OCI-M1 (cell line): ENCODE data around the gene TJP3.
A peak's percentile ranks its signal among the peaks of the same experiment; 100 is the strongest.
"Not testable (repeated sequence)": the region's sequence is repeated elsewhere in the genome, so short reads cannot be mapped to it uniquely, and the experiment has no call there.

Experiments
- DNase-seq: peaks from one replicate; lab custom pipeline; 2025; lab: John Stamatoyannopoulos, UW

The TJP3 gene

DNA sequence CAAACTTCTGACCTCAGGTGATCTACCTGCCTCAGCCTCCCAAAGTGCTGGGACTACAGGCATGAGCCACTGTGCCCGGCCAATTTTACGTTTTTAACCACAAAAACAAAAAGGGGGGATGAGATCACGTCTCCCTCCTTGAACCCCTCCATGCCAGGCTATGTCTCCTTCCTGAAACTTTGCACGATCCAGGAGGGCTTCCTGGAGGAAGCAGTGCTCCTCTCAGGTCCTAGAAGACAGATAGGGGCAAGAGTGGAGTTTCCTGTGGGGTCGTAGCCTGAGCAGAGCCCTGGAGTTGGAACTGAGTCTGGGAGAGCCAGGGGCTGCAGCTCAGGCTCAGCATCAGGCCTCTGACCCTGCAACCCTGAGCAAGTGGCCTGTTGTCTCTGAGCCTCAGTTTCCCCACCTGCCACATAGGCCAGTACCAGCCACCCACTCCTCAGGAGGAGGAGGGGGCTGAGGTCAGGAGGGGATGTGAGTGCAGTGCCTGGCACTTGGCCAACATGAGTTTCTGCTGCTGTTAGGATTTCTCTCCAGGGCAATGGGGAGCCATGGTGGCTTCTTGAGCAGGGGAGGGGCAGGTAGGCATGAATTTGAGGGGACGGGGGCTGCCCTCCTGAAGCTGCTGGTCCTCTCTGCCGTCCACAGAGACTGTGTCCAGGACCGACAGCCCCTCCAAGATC lies 37.3 kb downstream of the TJP3 start:
- DNase-seq = no peak

GRCh38 chr19:3746371-3747056 lies 38.3 kb downstream of the TJP3 start:
- no peak for DNase-seq

DNA sequence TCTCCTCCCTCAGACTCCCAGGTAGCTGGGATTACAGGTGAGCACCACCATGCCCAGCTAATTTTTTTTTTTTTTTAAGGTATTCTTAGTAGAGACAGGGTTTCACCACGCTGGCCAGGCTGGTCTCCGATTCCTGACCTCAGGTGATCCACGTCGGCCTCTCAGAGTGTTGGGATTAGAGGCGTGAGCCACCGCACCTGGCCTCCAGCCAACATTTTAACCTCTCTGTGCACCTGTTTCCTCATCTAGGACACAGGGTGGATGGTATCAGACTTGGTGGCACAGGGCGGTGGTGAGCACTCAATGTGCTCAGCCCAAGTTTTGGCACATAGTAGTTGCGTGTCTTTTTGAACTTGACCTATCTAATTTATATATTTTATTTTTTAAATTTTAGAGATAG lies 40.8 kb downstream of the TJP3 start:
- no peak for DNase-seq

DNA sequence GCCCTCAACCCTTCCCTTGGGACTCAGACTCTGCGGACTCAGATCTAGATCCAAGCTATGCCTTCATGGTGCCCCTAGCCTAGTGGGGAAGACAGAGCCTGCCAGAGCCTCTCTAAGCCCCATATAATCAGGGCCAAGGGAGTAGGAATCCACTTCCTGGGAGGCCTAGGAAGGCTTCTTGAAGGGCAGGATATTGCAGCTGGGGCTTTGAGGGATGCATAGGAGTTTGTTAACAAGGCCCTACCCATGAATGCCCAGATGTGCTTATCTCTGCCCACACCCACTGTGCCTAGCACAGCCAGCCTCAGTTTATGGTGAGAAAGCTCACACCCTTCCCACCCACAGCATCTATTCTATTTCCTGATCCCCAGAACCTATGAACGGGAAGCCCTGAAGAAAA lies 42.0 kb downstream of the TJP3 start:
- no peak for DNase-seq

- DNase-seq = no peak
These were observed 43.1 kb downstream of the TJP3 start for GRCh38 chr19:3751236-3751635.

DNA sequence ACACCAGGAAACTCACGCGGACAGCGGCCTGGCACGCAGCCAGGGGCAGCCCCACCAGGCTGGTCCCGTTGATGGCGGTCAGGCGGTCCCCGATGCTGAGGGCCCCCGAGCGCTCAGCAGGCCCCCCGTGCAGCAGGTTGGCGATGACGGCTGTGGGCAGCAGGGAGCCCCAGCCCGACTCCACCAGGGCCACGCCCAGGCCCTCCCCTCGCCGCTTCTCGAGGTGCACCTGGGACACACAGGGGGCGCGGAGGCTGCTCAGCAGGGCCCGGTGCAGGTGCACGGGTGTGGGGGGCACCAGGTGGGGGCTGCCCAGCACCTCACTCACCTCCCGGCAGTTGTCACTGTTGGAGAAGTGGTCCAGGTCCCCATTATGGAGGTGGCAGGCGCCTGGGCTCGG lies 44.3 kb downstream of the TJP3 start:
- no peak for DNase-seq

DNA sequence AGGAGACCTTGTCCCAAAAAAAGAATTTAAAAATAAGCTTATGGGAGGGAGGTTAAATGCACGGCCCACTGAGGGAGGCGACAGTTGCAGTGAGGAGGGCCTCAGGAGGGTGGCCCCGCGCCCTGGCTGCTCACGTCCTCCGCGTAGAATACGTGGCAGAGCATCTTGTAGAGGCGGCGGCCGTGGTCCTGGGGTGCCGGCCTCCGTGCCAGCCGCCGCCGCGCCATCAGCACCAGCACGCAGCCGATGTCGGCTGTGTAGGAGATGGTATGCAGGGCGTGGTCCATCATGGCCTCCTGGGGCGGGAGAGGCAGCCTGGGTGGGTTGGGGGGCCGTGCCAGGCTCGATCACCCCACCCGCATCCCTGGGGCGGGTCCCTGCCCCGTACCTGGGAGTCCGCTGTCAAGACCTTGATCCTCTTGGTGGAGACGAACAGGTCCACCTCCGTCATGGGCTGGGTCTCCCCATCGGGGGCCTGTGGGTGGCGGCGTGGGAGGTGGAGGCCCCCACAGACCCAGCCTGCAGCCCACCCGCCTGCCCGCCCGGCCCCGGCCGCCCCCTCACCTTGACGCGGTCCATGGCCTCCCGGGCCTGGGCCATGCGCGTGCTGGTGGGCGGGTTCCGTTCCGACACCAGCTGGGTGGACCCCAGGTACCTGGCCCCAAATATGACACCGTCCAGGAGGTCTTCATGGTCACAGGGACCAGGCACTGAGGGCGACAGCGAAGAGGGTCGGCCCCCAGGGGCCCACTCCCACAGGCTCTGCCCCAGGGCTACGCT lies 45.6 kb downstream of the TJP3 start:
- DNase-seq = no peak

DNA sequence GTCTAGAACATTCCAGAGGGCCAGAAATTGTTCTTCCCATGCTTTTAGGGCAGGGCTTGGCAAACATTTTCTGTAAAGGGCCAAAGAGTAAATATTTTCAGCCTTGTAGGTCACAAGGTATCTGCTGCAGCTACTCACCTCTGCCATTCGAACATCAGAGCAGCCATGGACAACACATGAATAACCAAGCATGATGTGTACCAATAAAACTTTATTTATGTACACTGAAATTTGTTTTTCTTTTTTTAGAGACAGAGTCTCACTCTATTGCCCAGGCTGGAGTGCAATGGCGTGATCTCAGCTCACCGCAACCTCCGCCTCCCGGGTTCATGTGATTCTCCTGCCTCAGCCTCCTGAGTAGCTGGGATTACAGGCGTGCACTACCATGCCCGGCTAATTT lies 49.5 kb downstream of the TJP3 start:
- DNase-seq = not testable (repeated sequence)

DNA sequence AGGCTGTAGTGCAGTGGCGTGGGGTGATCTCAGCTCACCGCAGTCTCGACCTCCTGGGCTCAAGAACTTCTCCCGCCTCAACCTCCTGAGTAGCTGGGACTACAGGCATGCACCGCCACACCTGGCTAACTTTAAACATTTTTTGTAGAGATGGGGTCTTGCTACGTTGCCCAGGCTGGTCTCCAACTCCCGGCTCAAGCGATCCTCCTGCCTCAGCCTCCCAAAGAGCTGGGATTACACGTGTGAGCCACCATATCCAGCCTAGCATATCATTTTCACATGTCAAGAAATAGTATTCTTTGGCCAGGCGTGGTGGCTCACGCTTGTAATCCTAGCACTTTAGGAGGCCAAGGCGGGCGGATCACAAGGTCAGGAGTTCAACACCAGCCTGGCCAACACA lies 50.1 kb downstream of the TJP3 start:
- not testable (repeated sequence) for DNase-seq

GRCh38 chr19:3759482-3760254 lies 51.5 kb downstream of the TJP3 start:
- DNase-seq = no peak

DNA sequence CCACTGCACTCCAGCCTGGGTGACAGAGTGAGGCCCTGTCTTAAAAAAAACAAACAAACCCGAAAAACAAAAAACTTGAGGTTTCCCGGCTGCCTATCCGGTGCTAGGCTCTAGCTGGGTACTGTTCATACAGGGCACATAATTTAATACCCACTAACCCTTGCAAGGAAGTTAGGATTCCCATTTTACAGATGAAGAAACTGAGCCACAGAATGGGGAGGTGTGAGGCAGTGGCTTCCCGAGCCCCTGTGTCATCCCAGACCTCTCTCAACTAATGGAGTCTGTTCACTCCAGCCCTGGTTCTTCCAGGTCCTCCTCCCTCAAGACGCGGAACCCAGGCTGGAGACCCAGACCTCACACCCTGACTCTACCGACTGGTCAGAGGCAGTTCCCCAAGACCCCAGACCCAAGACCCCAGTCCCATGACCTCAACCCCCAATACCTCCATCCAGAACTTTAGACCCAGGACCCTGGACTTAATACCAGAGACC lies 52.7 kb downstream of the TJP3 start:
- peak; percentile 33 for DNase-seq

GRCh38 chr19:3761382-3762129 lies 53.4 kb downstream of the TJP3 start, which contains the start of gene APBA3:
Gene APBA3, minus strand, starts transcription at chr19:3761692. Its CDS starts 1,428 bp downstream, at chr19:3760264.
- peak; percentile 92 for DNase-seq

DNA sequence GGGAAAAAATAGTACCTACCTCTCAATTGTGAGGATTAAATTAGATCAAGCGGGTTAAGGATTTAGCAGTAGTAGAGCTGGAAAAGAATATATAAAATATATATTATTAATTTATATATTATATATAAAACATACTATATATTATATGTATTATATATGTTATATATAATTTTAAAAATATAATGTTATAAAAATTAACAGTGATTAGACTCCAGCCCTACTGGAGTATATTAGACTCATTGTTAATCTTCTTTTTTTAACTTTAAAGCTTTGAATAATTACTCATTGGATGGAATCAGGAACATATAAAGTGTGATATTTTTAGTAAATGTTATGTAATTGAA lies 53.9 kb downstream of the TJP3 start:
- DNase-seq = no peak

DNA sequence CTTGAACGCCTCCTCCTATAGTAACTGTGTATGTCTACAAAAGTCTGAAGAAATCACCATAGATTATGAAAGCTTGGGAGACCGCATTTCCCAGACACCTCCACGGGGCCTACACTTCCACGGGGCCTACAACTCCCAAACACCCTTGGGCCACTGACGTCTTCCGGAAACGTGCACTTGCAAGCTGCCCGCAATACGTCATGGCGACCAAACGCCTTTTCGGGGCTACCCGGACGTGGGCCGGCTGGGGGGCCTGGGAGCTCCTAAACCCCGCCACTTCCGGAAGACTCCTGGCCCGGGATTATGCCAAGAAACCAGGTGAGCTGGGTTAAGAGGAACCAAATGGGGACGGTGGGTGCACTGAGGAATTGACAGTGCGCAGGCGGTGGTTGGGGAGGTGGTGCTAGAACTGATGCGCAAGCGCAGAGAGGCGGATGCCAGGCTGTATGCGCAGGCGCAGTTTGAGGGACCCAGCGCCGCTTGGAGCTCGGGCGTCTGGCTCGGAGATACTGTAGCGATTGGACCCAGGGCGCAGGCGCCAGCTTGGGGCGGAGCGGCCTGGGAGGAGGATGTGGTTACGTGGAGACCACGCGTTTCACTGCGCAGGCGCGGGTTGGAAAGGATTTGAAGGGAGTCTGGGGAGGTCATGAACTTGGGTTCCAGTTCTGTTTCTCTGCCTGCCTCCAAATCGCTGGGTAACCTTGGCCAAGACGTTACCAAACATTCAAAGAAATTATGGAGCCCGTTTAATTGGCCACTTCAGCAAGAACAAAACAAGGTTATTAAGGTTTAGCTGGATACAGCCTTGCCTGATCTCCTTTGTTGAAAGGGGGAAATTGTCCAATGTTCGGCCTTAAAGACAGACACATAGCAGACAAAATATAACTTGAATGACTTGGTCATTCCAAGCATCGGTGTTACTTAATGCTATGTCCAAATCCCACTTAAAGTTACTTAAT lies 54.6 kb downstream of the TJP3 start, which contains the start of gene MRPL54:
Gene MRPL54, plus strand, starts transcription at position 182 of the 959 bp plus-strand sequence. Its CDS starts 19 bp downstream, at position 201.
- peak; percentile 98 for DNase-seq

DNA sequence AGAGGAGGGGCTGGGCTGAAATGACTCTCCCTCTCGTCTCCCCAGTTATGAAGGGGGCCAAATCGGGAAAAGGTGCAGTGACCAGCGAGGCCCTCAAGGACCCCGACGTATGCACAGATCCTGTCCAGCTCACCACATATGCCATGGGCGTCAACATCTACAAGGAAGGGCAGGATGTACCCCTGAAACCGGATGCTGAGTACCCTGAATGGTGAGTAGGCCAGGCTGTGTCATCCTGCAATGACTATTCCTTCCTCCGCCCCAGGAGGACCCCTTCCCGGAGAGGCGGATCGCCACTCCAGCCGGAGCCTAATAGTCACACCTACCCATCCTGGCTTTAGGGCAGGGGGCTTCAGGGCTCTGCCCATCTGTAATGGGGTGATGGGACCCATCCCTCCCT lies 56.9 kb downstream of the TJP3 start:
- DNase-seq = no peak

GRCh38 chr19:3765757-3766156 lies 57.6 kb downstream of the TJP3 start:
- not testable (repeated sequence) for DNase-seq

DNA sequence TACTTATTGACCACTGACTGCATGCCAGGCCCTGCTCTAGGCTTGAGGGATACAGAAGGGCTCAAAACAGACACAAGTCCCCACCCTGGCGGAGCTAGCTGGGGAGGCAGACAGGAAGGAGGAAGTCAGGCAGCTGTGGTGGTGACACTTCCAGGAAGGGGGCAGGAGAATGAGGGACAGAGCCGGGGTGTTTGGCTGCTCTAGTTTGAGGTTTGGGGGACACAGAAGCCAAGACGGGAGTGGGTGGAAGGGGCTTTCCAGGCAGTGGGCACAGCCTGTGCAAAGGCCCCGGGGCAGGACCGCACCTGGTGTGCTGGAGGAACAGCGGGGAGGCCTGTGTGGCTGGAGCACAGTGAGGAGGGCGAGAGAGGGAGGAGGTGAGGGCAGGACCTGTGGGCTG lies 58.3 kb downstream of the TJP3 start:
- no peak for DNase-seq

DNA sequence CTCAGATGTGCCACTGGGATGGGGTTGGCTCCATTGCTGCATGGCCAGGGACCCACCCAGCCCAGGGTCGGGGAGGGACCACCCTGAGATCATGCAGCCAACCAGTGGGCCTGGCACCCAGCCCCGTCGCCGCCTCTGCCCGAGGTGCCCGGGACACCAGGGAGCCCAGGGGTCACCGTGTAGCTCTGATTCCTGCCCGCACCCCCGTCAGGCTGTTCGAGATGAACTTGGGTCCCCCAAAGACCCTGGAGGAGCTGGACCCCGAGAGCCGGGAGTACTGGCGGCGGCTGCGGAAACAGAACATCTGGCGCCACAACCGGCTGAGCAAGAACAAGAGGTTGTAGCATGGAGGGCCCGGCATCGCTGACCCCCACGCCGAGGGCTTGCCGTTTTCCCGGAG lies 58.9 kb downstream of the TJP3 start:
- DNase-seq = no peak

- no peak for DNase-seq
These were observed 60.0 kb downstream of the TJP3 start for GRCh38 chr19:3768015-3768747.
